Endothelial cell of umbilical vein (primary cell): Measurements from ENCODE around the gene LRRK1. TPM values are rescaled to one million over a fixed set of nuclear protein-coding genes. Genes with fewer than 3 reads are reported as not detected.

Source experiments
- BruUV-seq: library from RNA; stranded (reverse); fragments of 400-500 nt; replicated peaks from 2 replicates; lab custom pipeline; 2021; lab: Mats Ljungman, UMichigan
- CTCF ChIA-PET: fragments of 300-600, 350-600 bp; sonication (Branson Sonifier 250); formaldehyde crosslinking; loops from one replicate; lab custom pipeline; 2021; ENCODE audit warnings: antibody characterized with exemption, inconsistent platforms; lab: Charles Lee
- POLR2A ChIA-PET: fragments of 300-600, 350-600 bp; sonication (Branson Sonifier 250); formaldehyde crosslinking; loops from one replicate; lab custom pipeline; 2021; ENCODE audit warnings: antibody characterized with exemption, inconsistent platforms; lab: Charles Lee
- DNase-seq: peaks from one replicate; pipeline ENCODE4 v3.0.0-alpha.2; 2011; ENCODE audit warnings: low read depth, low spot score
- FAIRE-seq: peaks from 2 replicates; lab custom pipeline; 2011; peaks lifted over from hg19 to GRCh38; lab: Jason Lieb, UNC
- H2AFZ ChIP-seq: 2 replicates; pipeline ENCODE4 v1.6.0; 2012; ENCODE audit warnings: low read depth, low read length, control low read depth, inconsistent platforms
- H3K27ac ChIP-seq: 2 replicates; pipeline ENCODE4 v1.5.1; 2011; ENCODE audit warnings: low read depth, mild to moderate bottlenecking, control low read depth, low read length, moderate library complexity; ENCODE audit not compliant: insufficient read depth
- H3K27me3 ChIP-seq, 2 experiments: 2 replicates each; pipeline versions ENCODE4 v1.6.0 to v1.6.1; 2011; ENCODE audit warnings: low read length in 2 of 2, mixed read lengths in 1 of 2; ENCODE audit not compliant: control insufficient read depth in 2 of 2, insufficient read depth in 2 of 2
- H3K36me3 ChIP-seq, 2 experiments: 2 replicates in 1 of 2; 3 replicates in 1 of 2; pipeline ENCODE4 v1.5.1; 2011; ENCODE audit warnings: low read length in 2 of 2, mild to moderate bottlenecking in 1 of 2, moderate library complexity in 1 of 2; ENCODE audit not compliant: control insufficient read depth in 2 of 2, insufficient read depth in 2 of 2; ENCODE audit errors: extremely low read depth in 1 of 2
- H3K4me1 ChIP-seq: 3 replicates; pipeline ENCODE4 v1.5.1; 2011; ENCODE audit warnings: mild to moderate bottlenecking, low read length; ENCODE audit not compliant: control insufficient read depth, insufficient read depth; ENCODE audit errors: extremely low read depth
- H3K4me2 ChIP-seq: 2 replicates; pipeline ENCODE4 v1.6.1; 2011; ENCODE audit warnings: low read length, control low read depth, mixed read lengths; ENCODE audit not compliant: insufficient read depth
- H3K4me3 ChIP-seq, 3 experiments: fragments of 200-600 bp in 1 of 3; sonication (generic), shearing (Covaris generic) in 1 of 3; replicated peaks in 1 of 3; 2 replicates each; pipeline ENCODE4 v1.5.1; 2011 to 2016; ENCODE audit warnings: control low read depth in 3 of 3, low read length in 3 of 3, mild to moderate bottlenecking in 2 of 3, inconsistent platforms in 1 of 3, low read depth in 1 of 3, moderate library complexity in 1 of 3; ENCODE audit not compliant: insufficient read depth in 1 of 3
- H3K79me2 ChIP-seq: 2 replicates; pipeline ENCODE4 v1.6.0; 2012; ENCODE audit warnings: low read length, inconsistent platforms; ENCODE audit not compliant: control insufficient read depth, insufficient read depth
- H3K9ac ChIP-seq: replicated peaks from 2 replicates; pipeline ENCODE3; 2011; ENCODE audit warnings: low read length, control low read depth; ENCODE audit not compliant: insufficient read depth; ENCODE audit errors: extremely low read depth
- H3K9me1 ChIP-seq: replicated peaks from 3 replicates; pipeline ENCODE4 v1.6.0; 2011; ENCODE audit warnings: mild to moderate bottlenecking, low read length; ENCODE audit not compliant: control insufficient read depth, insufficient read depth; ENCODE audit errors: extremely low read depth
- H3K9me3 ChIP-seq: replicated peaks from 2 replicates; pipeline ENCODE4 v1.5.1; 2012; ENCODE audit warnings: low read length, inconsistent platforms; ENCODE audit not compliant: control insufficient read depth, insufficient read depth
- H4K20me1 ChIP-seq: replicated peaks from 2 replicates; pipeline ENCODE3; 2011; ENCODE audit warnings: mild to moderate bottlenecking, low read length; ENCODE audit not compliant: control insufficient read depth, insufficient read depth; ENCODE audit errors: extremely low read depth
- EZH2 ChIP-seq: IDR thresholded peaks from 2 replicates; pipeline ENCODE4 v1.6.1; 2012; ENCODE audit warnings: borderline replicate concordance, low read depth, mild to moderate bottlenecking, moderate library complexity, low read length, inconsistent platforms; ENCODE audit not compliant: severe bottlenecking
- FOS ChIP-seq: IDR thresholded peaks from 2 replicates; pipeline ENCODE4 v1.6.1; 2011; ENCODE audit warnings: mild to moderate bottlenecking, low read length, moderate library complexity, borderline replicate concordance; ENCODE audit not compliant: insufficient read depth
- GATA2 ChIP-seq: IDR thresholded peaks from 2 replicates; pipeline ENCODE4 v1.7.0; 2011; ENCODE audit warnings: low read depth, mild to moderate bottlenecking, moderate library complexity, mixed read lengths, low read length; ENCODE audit not compliant: insufficient read length, insufficient read depth
- JUN ChIP-seq: IDR thresholded peaks from 2 replicates; pipeline ENCODE4 v1.6.1; 2011; ENCODE audit warnings: borderline replicate concordance, low read depth; ENCODE audit not compliant: insufficient read length, insufficient read depth
- MYC ChIP-seq: IDR thresholded peaks from one replicate; pipeline ENCODE4 v1.6.1; 2011; ENCODE audit warnings: mild to moderate bottlenecking, low read depth, low read length
- POLR2A ChIP-seq: IDR thresholded peaks from 2 replicates; pipeline ENCODE4 v1.6.1; 2012; ENCODE audit warnings: low read depth, mild to moderate bottlenecking, control low read depth, low read length
- POLR2AphosphoS5 ChIP-seq: IDR thresholded peaks from 2 replicates; pipeline ENCODE4 v1.6.1; 2012; ENCODE audit warnings: low read depth, mild to moderate bottlenecking, control low read depth, low read length, moderate library complexity; ENCODE audit not compliant: insufficient read depth
- dilution Hi-C: fragments of 300-500 bp; cut with MboI; formaldehyde crosslinking; loops from one replicate; pipeline ENCODE4 v1.15.0; 2019; ENCODE audit warnings: low sequenced_read_pairs; ENCODE audit not compliant: extremely low pct_ligation_motif_present
- intact Hi-C: fragments of 100-400 bp; cut with micrococcal nuclease; formaldehyde crosslinking; loops from one replicate; pipeline ENCODE4 v1.10.0; 2022
- polyA plus RNA-seq, 4 experiments: library from polyadenylated mRNA; depleted of rRNA in 3 of 4; stranded (reverse) in 3 of 4; unstranded in 1 of 4; fragments of >200 nt; gene quantifications; 2 replicates each; pipeline versions ENCODE4 v1.2.1 to v1.2.3, GENCODE V29; 2011 to 2012; ENCODE audit warnings: missing spikeins in 1 of 4
- total RNA-seq: library from RNA; stranded (reverse); gene quantifications from 2 replicates; pipeline ENCODE4 v1.2.3, GENCODE V29; 2021
- TF ChIP-seq, protein P1 (sequence below): IDR thresholded peaks from 2 replicates; pipeline ENCODE4 v1.6.1; 2011; ENCODE audit not compliant: insufficient read depth, insufficient read length
- TF ChIP-seq, protein P2 (sequence below), 2 donors: IDR thresholded peaks; 1 replicate in 1 of 2; 2 replicates in 1 of 2; pipeline ENCODE4 v1.5.1; 2011; ENCODE audit warnings: low read length in 2 of 2, mild to moderate bottlenecking in 2 of 2, moderate library complexity in 2 of 2, control low read depth in 1 of 2, inconsistent platforms in 1 of 2, low read depth in 1 of 2; ENCODE audit not compliant: insufficient read depth in 1 of 2; ENCODE audit errors: extremely low read depth in 1 of 2

LRRK1 gene
- total and polyA plus RNA-seq, 2 donors (not counting 3 experiments of a cell fraction or from before 2014, with no cell fraction given) = 11.0 to 22.1 TPM

- TF ChIP-seq, protein P1, sequence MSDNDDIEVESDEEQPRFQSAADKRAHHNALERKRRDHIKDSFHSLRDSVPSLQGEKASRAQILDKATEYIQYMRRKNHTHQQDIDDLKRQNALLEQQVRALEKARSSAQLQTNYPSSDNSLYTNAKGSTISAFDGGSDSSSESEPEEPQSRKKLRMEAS = no peak
- no peak for TF ChIP-seq MYC
- TF ChIP-seq FOS = no peak
- TF ChIP-seq GATA2 = no peak
- TF ChIP-seq EZH2 = no peak
- no peak for TF ChIP-seq POLR2AphosphoS5
- TF ChIP-seq, protein P2, sequence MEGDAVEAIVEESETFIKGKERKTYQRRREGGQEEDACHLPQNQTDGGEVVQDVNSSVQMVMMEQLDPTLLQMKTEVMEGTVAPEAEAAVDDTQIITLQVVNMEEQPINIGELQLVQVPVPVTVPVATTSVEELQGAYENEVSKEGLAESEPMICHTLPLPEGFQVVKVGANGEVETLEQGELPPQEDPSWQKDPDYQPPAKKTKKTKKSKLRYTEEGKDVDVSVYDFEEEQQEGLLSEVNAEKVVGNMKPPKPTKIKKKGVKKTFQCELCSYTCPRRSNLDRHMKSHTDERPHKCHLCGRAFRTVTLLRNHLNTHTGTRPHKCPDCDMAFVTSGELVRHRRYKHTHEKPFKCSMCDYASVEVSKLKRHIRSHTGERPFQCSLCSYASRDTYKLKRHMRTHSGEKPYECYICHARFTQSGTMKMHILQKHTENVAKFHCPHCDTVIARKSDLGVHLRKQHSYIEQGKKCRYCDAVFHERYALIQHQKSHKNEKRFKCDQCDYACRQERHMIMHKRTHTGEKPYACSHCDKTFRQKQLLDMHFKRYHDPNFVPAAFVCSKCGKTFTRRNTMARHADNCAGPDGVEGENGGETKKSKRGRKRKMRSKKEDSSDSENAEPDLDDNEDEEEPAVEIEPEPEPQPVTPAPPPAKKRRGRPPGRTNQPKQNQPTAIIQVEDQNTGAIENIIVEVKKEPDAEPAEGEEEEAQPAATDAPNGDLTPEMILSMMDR (IDR thresholded peaks at IDR 0.05; ENCODE audit: extremely low read depth in 1 of 2, insufficient read depth in 1 of 2, low read depth in 1 of 2, low read length in 2 of 2) = no peak
- no peak for TF ChIP-seq JUN
- TF ChIP-seq POLR2A = no peak
- CTCF ChIA-PET = no interaction called here
- FAIRE-seq = no peak
- no TSS peak for BruUV-seq
- Histone ChIP-seq H3K9me1 (no peaks in the 10 kb centered on the region), H3K9ac (no peak overlapping the region), H3K36me3 (no peaks in the 10 kb centered on the region), H3K4me1 (no peaks in the 10 kb centered on the region), H4K20me1 (no peaks in the 10 kb centered on the region), H3K27me3 (no peaks in the 10 kb centered on the region), H2AFZ (no peak overlapping the region), H3K9me3 (no peaks in the 10 kb centered on the region), H3K79me2 (no peaks in the 10 kb centered on the region), H3K27ac (no peak overlapping the region), H3K4me3 (no peak overlapping the region), H3K4me2 (no peak overlapping the region)
- DNase-seq = no peak
- POLR2A ChIA-PET = no interaction called here
- dilution Hi-C loops = no loop called here
- intact Hi-C loops = no loop called here
These were observed 187.9 kb downstream of the LRRK1 start for GRCh38 chr15:101107101-101107500.
